Mesothelial cell of epicardium (in vitro differentiated cells): ENCODE results near the gene TFDP2. TPM values are rescaled to one million over a fixed set of nuclear protein-coding genes. Genes with fewer than 3 reads are reported as not detected.
"Not testable (repeated sequence)": the region's sequence is repeated elsewhere in the genome, so short reads cannot be mapped to it uniquely, and the experiment has no call there.

Experiments used
- DNase-seq, 2 experiments: peaks; one replicate each; pipeline ENCODE4 v3.0.0; 2021; ENCODE audit warnings: low spot score in 2 of 2; ENCODE audit not compliant: unreplicated experiment in 2 of 2
- H3K27ac Mint-ChIP-seq: 2 replicates; pipeline ENCODE4 v1.8.0; 2021; ENCODE audit warnings: mixed read lengths
- H3K27me3 Mint-ChIP-seq: 2 replicates; pipeline ENCODE4 v1.8.0; 2021; ENCODE audit warnings: low read depth, mixed read lengths
- H3K36me3 Mint-ChIP-seq: 2 replicates; pipeline ENCODE4 v1.8.0; 2021; ENCODE audit warnings: mixed read lengths
- H3K4me1 Mint-ChIP-seq: 2 replicates; pipeline ENCODE4 v1.8.0; 2021; ENCODE audit warnings: mixed read lengths
- H3K4me3 Mint-ChIP-seq: 2 replicates; pipeline ENCODE4 v1.8.0; 2021; ENCODE audit warnings: mild to moderate bottlenecking, moderate library complexity, mixed read lengths
- H3K9me3 Mint-ChIP-seq: 2 replicates; pipeline ENCODE4 v1.8.0; 2021; ENCODE audit warnings: mixed read lengths
- CTCF ChIP-seq: fragments of 200-600 bp; sonication (generic); IDR thresholded peaks from one replicate; pipeline ENCODE4 v1.5.0; 2021; ENCODE audit warnings: antibody characterized with exemption; ENCODE audit not compliant: unreplicated experiment
- total RNA-seq: library from RNA; stranded (reverse); gene quantifications from 3 replicates; pipeline ENCODE4 v1.2.1, GENCODE V29; 2021

TFDP2 gene
- total RNA-seq, 1 donor from 2014 or later, result 109 TPM

DNA sequence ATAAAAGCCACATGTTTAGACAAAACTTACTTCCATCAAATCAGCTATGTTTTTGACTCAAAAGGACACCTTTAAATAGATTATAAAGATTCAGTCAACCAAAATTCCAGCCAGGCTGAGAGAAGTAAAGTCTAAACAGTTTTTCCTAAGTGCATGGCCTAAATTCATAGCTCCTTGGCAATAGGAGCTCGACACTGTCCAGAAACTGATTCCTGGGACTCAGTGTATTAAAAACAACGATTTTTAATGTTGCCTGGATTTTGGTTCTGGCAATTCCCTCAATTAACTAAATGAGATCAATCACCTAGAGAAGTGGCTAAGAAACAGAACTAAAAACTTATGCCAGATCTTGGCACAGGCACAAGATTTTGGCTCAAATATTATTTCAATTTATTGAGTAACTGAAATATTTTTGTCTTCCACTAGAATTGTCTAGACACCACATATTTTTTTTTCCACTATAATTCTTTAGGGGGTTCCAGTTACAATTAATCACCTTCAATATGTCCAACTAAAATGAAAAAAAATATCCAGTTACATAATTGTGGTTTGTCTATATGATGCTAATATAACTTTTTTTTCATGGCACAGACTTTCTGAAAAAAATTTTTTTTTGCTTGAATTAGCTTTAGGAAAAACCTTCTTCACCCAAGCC is 135.9 kb downstream of the TFDP2 start:
- Mint-ChIP-seq H3K4me3 (no peak overlapping the region), H3K27me3 (no peaks in the 10 kb centered on the region), H3K9me3 (no peaks in the 10 kb centered on the region), H3K27ac (no peak overlapping the region), H3K4me1 (peaks cover 8% of the 10 kb centered on the region), H3K36me3 (peaks cover 7% of the 10 kb centered on the region)
- DNase-seq, result no peak
- TF ChIP-seq CTCF, result no peak

DNA sequence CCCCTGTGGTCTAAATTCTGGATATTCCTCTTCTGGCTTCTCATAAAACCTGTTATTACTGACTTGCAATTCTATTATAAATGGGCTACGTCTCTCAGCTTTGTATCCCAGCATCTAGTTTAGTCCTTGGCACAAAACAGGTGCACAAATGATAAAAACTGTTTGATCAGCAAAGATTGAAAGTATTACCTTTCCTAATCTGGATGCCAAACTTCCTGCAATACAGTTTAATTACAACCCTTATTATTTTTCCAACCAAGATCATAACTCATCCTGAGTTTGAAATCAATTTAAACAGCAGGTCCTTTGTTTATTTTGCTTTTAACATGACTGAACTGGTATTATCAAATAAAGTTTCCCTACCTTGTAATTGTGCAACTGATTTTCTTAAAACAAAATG is 140.3 kb downstream of the TFDP2 start:
- Mint-ChIP-seq H3K27ac (peak overlapping the region; percentile 18), H3K36me3 (peaks cover 2% of the 10 kb centered on the region), H3K9me3 (peaks cover 3% of the 10 kb centered on the region), H3K4me1 (peaks cover 28% of the 10 kb centered on the region), H3K4me3 (no peak overlapping the region), H3K27me3 (no peaks in the 10 kb centered on the region)
- no peak for TF ChIP-seq CTCF
- no peak for DNase-seq

DNA sequence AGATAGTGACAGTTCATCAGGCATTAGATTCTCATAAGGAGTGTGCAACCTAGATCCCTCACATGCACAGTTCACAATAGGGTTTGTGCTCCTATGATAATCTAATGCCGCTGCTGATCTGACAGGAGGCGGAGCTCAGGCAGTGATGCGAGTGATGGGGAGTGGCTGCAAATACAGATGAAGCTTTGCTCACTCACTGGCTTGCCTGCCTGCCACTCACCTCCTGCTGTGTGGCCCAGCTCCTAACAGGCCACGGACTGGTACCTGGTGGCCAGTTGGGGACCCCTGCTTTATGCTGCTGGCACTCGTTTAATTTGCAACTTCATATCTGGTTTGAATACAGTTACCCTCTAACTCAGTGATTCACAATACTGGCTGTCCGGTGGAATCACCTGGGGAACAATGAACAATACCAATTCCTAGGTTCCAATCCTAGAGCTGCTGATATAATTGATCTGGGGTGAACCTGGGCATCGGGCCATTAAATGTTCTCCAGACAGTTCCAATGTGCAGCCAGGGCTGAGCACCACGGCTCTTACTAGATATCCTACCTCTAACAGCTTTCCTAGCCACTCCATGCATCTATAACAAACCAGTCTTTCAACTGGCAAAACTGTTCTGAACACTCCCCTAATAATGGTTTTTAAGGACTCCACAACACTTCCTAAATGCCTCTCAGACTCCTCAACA is 141.5 kb downstream of the TFDP2 start:
- no peak for TF ChIP-seq CTCF
- H3K27ac Mint-ChIP-seq, result peak overlapping the region; percentile 39

GRCh38 chr3:142004957-142005356 is 144.4 kb downstream of the TFDP2 start:
- not testable (repeated sequence) for H3K9me3 Mint-ChIP-seq, H3K27me3 Mint-ChIP-seq, DNase-seq, H3K4me3 Mint-ChIP-seq
- Mint-ChIP-seq H3K27ac (peak overlapping the region; percentile 90), H3K36me3 (peaks cover 15% of the 10 kb centered on the region), H3K4me1 (peaks cover 43% of the 10 kb centered on the region)

More for the DNA sequence above, 141.5 kb downstream of the TFDP2 start:
- Mint-ChIP-seq H3K4me3 (no peak overlapping the region), H3K36me3 (peaks cover 2% of the 10 kb centered on the region), H3K9me3 (peaks cover 3% of the 10 kb centered on the region), H3K27me3 (no peaks in the 10 kb centered on the region), H3K4me1 (peaks cover 35% of the 10 kb centered on the region)
- no peak for DNase-seq

DNA sequence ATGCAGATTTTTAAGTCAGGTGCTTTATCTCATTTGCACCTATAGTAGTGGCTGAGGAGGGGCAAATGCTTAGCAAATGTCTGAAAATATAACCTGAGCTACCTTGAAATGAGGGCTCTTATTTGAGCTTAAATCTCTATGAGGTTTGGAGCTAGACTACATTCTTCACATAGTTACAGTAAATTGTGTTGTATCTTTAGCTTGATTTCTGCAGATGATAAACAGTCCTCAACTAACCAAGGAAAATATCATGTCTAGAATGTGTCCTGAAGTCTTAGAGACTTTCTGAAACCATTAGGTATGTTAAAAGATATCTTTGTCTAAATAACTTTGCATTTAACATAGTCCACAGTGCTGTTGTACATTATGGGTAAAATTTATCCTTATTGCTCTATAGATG is 145.3 kb downstream of the TFDP2 start:
- Mint-ChIP-seq H3K4me1 (peaks cover 42% of the 10 kb centered on the region), H3K4me3 (no peak overlapping the region), H3K36me3 (peaks cover 18% of the 10 kb centered on the region), H3K9me3 (peaks cover 3% of the 10 kb centered on the region), H3K27ac (peak overlapping the region; percentile 90), H3K27me3 (no peaks in the 10 kb centered on the region)
- no peak for DNase-seq
- TF ChIP-seq CTCF, result no peak

- H3K27ac Mint-ChIP-seq, result peak overlapping the region; percentile 90
- no peak for DNase-seq
- peaks cover 43% of the 10 kb centered on the region for H3K4me1 Mint-ChIP-seq
- peaks cover 3% of the 10 kb centered on the region for H3K9me3 Mint-ChIP-seq
- H3K36me3 Mint-ChIP-seq, result peaks cover 20% of the 10 kb centered on the region
- H3K27me3 Mint-ChIP-seq, result no peaks in the 10 kb centered on the region
- H3K4me3 Mint-ChIP-seq, result no peak overlapping the region
- no peak for TF ChIP-seq CTCF
These were observed 146.1 kb downstream of the TFDP2 start for GRCh38 chr3:142003291-142003690.
